Gastrocnemius medialis (tissue), 4 donors: Measurements from ENCODE around the gene MBNL1. TPM values are rescaled to one million over a fixed set of nuclear protein-coding genes. Genes with fewer than 3 reads are reported as not detected.
A peak's percentile ranks its signal among the peaks of the same experiment; 100 is the strongest.
"Not testable (repeated sequence)": the region's sequence is repeated elsewhere in the genome, so short reads cannot be mapped to it uniquely, and the experiment has no call there.

Experiments used
- ATAC-seq, 2 donors: fragments of 150-250 bp; one replicate each; pipeline ENCODE4 v1.9.1; 2016
- DNase-seq, 2 donors: peaks; one replicate each; pipeline ENCODE4 v3.0.0-alpha.2; 2019
- H3K27ac ChIP-seq, 4 donors: fragments of 200-600 bp; sonication (generic); 1 replicate in 1 of 4; 2 replicates in 3 of 4; pipeline ENCODE4 v1.5.1; 2016 to 2018; ENCODE audit warnings: mild to moderate bottlenecking in 2 of 4, moderate library complexity in 1 of 4
- H3K27me3 ChIP-seq, 3 donors: fragments of 200-600 bp; sonication (generic) in 2 of 3; 1 replicate in 1 of 3; 2 replicates in 2 of 3; pipeline versions ENCODE4 v1.5.1 to v1.6.0; 2016 to 2019; ENCODE audit warnings: mild to moderate bottlenecking in 1 of 3, moderate library complexity in 1 of 3
- H3K36me3 ChIP-seq, 2 donors: fragments of 200-600 bp; sonication (generic) in 1 of 2; one replicate each; pipeline ENCODE4 v1.5.1; 2017 to 2018
- H3K4me1 ChIP-seq, 2 donors: fragments of 200-600 bp; sonication (generic) in 1 of 2; one replicate each; pipeline ENCODE4 v1.5.1; 2016 to 2017; ENCODE audit warnings: mild to moderate bottlenecking in 2 of 2
- H3K4me3 ChIP-seq, 4 donors: fragments of 200-600 bp; sonication (generic) in 3 of 4; 1 replicate in 1 of 4; 2 replicates in 3 of 4; pipeline ENCODE4 v1.5.1; 2016 to 2019; ENCODE audit warnings: mild to moderate bottlenecking in 2 of 4
- H3K9me3 ChIP-seq, 3 donors: fragments of 200-600 bp; sonication (generic) in 2 of 3; 1 replicate in 1 of 3; 2 replicates in 2 of 3; pipeline ENCODE4 v1.5.1; 2016 to 2019
- POLR2A ChIP-seq, 2 donors: fragments of 450-650 bp; IDR thresholded peaks; one replicate each; pipeline ENCODE4 v1.6.1; 2017; ENCODE audit warnings: antibody characterized with exemption in 2 of 2, mild to moderate bottlenecking in 2 of 2, moderate library complexity in 2 of 2
- in situ Hi-C, 4 donors: fragments of 200-750 bp; cut with MboI; loops; one replicate each; pipeline versions ENCODE4 v1.15.0 to v1.8.0; 2017; ENCODE audit warnings: low sequenced_read_pairs in 4 of 4
- intact Hi-C: fragments of 100-400 bp; cut with DNase I; formaldehyde crosslinking; loops from one replicate; pipeline ENCODE4 v1.15.1; 2023; ENCODE audit warnings: low total_unique reads
- total RNA-seq, 4 donors: library from RNA; depleted of rRNA; stranded (reverse); fragments of >200 nt; gene quantifications; one replicate each; pipeline versions ENCODE4 v1.1.0 to v1.2.3, GENCODE V29; 2016
- TF ChIP-seq, protein P1 (sequence below), 5 experiments: fragments of 450-650 bp in 3 of 5; fragments of 200-600 bp in 2 of 5; sonication (generic) in 2 of 5; IDR thresholded peaks in 4 of 5; conservative IDR thresholded peaks in 1 of 5; 1 replicate in 4 of 5; 2 replicates in 1 of 5; pipeline ENCODE4 v1.5.1; 2016 to 2019; ENCODE audit warnings: antibody characterized with exemption in 5 of 5, mild to moderate bottlenecking in 3 of 5, moderate library complexity in 3 of 5

MBNL1 gene
- total RNA-seq, 4 donors from 2014 or later: 519 to 597 (median 557) TPM

DNA sequence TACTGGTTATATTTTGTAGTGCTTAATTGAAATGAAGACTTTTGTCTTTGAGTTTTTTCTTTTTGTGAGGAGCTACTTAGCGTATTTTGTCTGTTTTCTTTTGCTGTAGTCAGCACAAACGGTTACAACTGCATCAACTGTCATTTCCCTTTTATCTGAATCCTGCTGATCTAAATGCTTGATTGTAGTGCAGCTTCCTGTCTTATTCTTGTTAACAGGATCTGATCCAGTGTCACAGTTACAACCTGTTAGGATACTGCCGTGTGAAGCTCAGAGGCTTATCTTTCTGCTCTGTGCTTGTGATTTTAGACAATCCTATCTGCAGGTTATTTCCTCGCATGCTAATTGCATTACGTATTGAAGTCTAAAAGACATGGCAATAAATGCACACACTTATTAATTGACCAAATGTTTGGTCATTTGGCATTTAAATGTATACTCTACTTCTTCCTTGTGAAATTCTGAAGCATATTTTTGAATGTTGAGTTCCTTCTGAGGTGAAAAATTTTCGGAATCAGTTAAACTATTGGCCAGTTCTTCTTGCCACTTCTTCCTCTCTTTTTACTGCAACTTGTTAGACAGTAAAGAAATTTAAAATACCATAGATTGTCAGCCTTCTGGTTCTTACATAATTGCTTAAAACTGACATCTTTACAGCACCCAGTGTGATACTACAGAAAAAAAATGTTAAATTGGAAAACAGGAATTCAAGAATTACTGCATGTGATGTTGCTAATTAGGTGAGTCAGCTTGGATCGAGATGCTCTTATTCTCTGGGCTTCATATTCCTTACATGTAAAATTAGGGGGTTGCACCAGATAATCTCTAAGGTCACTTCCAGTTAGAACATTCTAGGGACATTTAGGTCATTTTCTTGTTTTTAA, 168.2 kb downstream of the MBNL1 start:
- Histone ChIP-seq H3K27me3 (no peaks in the 10 kb centered on the region), H3K27ac (peak overlapping the region; percentile 42 to 71 (median 62)), H3K9me3 (peaks cover 0 to 8% (median 0%) of the 10 kb centered on the region in 3 donors), H3K36me3 (peaks cover 0 to 17% of the 10 kb centered on the region in 2 donors), H3K4me1 (peaks cover 53 to 56% of the 10 kb centered on the region in 2 donors), H3K4me3 (no peak overlapping the region)
- no peak for DNase-seq
- intact Hi-C loops: no loop called here
- TF ChIP-seq, protein P1, sequence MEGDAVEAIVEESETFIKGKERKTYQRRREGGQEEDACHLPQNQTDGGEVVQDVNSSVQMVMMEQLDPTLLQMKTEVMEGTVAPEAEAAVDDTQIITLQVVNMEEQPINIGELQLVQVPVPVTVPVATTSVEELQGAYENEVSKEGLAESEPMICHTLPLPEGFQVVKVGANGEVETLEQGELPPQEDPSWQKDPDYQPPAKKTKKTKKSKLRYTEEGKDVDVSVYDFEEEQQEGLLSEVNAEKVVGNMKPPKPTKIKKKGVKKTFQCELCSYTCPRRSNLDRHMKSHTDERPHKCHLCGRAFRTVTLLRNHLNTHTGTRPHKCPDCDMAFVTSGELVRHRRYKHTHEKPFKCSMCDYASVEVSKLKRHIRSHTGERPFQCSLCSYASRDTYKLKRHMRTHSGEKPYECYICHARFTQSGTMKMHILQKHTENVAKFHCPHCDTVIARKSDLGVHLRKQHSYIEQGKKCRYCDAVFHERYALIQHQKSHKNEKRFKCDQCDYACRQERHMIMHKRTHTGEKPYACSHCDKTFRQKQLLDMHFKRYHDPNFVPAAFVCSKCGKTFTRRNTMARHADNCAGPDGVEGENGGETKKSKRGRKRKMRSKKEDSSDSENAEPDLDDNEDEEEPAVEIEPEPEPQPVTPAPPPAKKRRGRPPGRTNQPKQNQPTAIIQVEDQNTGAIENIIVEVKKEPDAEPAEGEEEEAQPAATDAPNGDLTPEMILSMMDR (IDR thresholded peaks at IDR 0.05 in 4 of 5, conservative IDR thresholded peaks at IDR 0.05 in 1 of 5): no peak
- TF ChIP-seq POLR2A (IDR thresholded peaks at IDR 0.05): no peak
- ATAC-seq: peak in 1 of 2 donors; percentile 30
- in situ Hi-C loops: loop anchor here in 1 of 4 donors (25.0 kb wide), 1 partner anchor 175 kb away; the partner anchor contains the start of gene MBNL1

DNA sequence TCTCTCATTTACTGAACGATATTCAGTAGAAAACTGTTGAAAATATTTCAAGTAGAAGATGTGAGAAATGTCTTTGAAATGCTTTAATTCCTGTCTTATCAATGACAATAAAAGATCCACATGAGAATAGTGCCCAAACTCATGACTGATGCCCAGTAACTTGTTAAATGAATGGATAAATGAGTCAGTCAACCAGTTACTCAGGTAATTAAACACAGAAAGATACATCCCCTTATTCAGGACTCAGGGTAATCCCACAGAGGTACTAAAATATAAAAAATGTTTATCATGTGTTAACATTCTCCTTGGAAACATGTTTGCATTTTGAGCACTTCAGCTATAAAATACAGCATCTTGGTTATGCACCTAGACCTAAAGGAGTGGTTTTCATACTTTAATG, 169.5 kb downstream of the MBNL1 start:
- Histone ChIP-seq H3K4me3 (no peak overlapping the region), H3K36me3 (peaks cover 0 to 4% of the 10 kb centered on the region in 2 donors), H3K4me1 (peaks cover 63 to 67% of the 10 kb centered on the region in 2 donors), H3K27ac (peak overlapping the region; percentile 30 to 71 (median 62)), H3K9me3 (peaks cover 0 to 8% (median 0%) of the 10 kb centered on the region in 3 donors), H3K27me3 (no peaks in the 10 kb centered on the region)
- in situ Hi-C loops: loop anchor here in 1 of 4 donors (25.0 kb wide), 1 partner anchor 176 kb away; the partner anchor contains the start of gene MBNL1
- TF ChIP-seq, protein P1 (IDR thresholded peaks at IDR 0.05 in 4 of 5, conservative IDR thresholded peaks at IDR 0.05 in 1 of 5): no peak
- no peak for TF ChIP-seq POLR2A (IDR thresholded peaks at IDR 0.05)
- intact Hi-C loops: no loop called here
- ATAC-seq (no peak), DNase-seq (no peak)

DNA sequence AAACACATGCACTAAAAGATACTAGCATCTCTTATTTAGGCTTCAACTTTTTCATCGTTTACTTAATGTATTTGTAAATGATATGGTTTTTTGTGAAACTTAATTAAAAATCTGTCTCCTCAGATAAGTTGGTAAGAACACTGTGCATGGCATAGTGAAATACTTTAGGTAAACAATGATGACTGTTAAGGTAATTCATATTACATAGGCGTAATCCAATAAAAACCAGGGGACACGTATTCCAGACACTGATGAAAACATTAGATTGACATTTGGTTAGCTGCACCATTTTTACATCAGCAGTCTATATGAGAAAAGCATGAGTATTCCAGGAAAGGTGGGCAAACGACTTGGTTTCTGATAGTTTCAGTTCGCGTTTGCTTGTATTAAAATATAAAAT, 170.0 kb downstream of the MBNL1 start:
- H3K27me3 ChIP-seq: no peaks in the 10 kb centered on the region
- H3K4me1 ChIP-seq: peaks cover 68 to 73% of the 10 kb centered on the region in 2 donors
- peaks cover 0 to 3% of the 10 kb centered on the region in 2 donors for H3K36me3 ChIP-seq
- intact Hi-C loops: no loop called here
- H3K27ac ChIP-seq: peak overlapping the region; percentile 2 to 71 (median 50)
- ATAC-seq (no peak), DNase-seq (no peak)
- no peak overlapping the region for H3K4me3 ChIP-seq
- peaks cover 0 to 8% (median 0%) of the 10 kb centered on the region in 3 donors for H3K9me3 ChIP-seq
- in situ Hi-C loops: loop anchor here in 1 of 4 donors (25.0 kb wide), 1 partner anchor 176 kb away; the partner anchor contains the start of gene MBNL1
- TF ChIP-seq, protein P1 (IDR thresholded peaks at IDR 0.05 in 4 of 5, conservative IDR thresholded peaks at IDR 0.05 in 1 of 5): no peak

DNA sequence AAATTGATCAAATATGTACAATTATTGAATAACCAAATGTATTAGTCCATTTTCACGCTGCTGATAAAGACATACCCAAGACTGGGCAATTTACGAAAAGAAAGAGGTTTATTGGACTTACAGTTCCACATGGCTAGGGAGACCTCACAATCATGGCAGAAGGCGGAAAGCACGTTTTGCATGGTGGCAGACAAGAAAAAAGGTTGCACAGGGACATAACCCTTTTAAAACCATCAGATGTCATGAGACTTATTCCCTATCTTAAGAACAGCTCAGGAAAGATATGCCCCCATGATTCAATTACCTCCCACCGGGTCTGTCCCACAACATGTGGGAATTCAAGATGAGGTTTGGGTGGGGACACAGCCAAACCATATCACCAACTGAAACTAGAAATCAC, 171.5 kb downstream of the MBNL1 start:
- not testable (repeated sequence) for H3K36me3 ChIP-seq, DNase-seq, ATAC-seq, H3K4me3 ChIP-seq, H3K9me3 ChIP-seq, H3K27me3 ChIP-seq
- H3K4me1 ChIP-seq: peaks cover 84 to 86% of the 10 kb centered on the region in 2 donors
- in situ Hi-C loops (loop anchor here in 3 of 4 donors (10.0 to 25.0 kb wide), 4 partner anchors 175 to 365 kb away; partner anchors contain the start of gene MBNL1 (in 2 of the 3)), intact Hi-C loops (loop anchor here (5.0 to 10.0 kb wide), 2 partner anchors 258 to 365 kb away; no protein-coding TSS in a partner anchor)
- H3K27ac ChIP-seq: peak overlapping the region; percentile 53 to 71 (median 62)
